Calu3 (cell line): ENCODE measurements around the gene SERPINF2. TPM values are rescaled to one million over a fixed set of nuclear protein-coding genes. Genes with fewer than 3 reads are reported as not detected.
"Not testable (repeated sequence)": the region's sequence is repeated elsewhere in the genome, so short reads cannot be mapped to it uniquely, and the experiment has no call there.

Source experiments
- BruUV-seq: library from RNA; stranded (reverse); fragments of 400-500 nt; replicated peaks from 2 replicates; lab custom pipeline; 2021; lab: Mats Ljungman, UMichigan
- CTCF ChIA-PET: fragments of 300-600 bp; sonication (Branson Sonifier 250); formaldehyde crosslinking; loops from one replicate; lab custom pipeline; 2022; ENCODE audit warnings: antibody characterized with exemption; lab: Charles Lee
- DNase-seq: peaks from one replicate; pipeline ENCODE4 v3.0.0; 2022
- H3K27ac Mint-ChIP-seq: one replicate; pipeline ENCODE4 v1.8.0; 2022; ENCODE audit warnings: mixed read lengths; ENCODE audit not compliant: unreplicated experiment
- H3K27me3 Mint-ChIP-seq: one replicate; pipeline ENCODE4 v1.8.0; 2022; ENCODE audit warnings: mixed read lengths; ENCODE audit not compliant: unreplicated experiment
- H3K36me3 Mint-ChIP-seq: one replicate; pipeline ENCODE4 v1.8.0; 2022; ENCODE audit warnings: mild to moderate bottlenecking, moderate library complexity, mixed read lengths; ENCODE audit not compliant: insufficient read depth, unreplicated experiment
- H3K4me1 Mint-ChIP-seq: one replicate; pipeline ENCODE4 v1.8.0; 2022; ENCODE audit warnings: mild to moderate bottlenecking, low read depth, mixed read lengths; ENCODE audit not compliant: unreplicated experiment
- H3K4me3 Mint-ChIP-seq: one replicate; pipeline ENCODE4 v1.8.0; 2022; ENCODE audit warnings: mild to moderate bottlenecking, low read depth, moderate library complexity, mixed read lengths; ENCODE audit not compliant: unreplicated experiment
- H3K9me3 Mint-ChIP-seq: one replicate; pipeline ENCODE4 v1.8.0; 2022; ENCODE audit warnings: low read depth, mixed read lengths; ENCODE audit not compliant: unreplicated experiment
- CTCF ChIP-seq: fragments of 200-600 bp; IDR thresholded peaks from one replicate; pipeline ENCODE4 v1.8.0; 2022; ENCODE audit warnings: antibody characterized with exemption; ENCODE audit not compliant: unreplicated experiment
- intact Hi-C: fragments of 100-400 bp; cut with micrococcal nuclease; formaldehyde crosslinking; loops from one replicate; pipeline ENCODE4 v1.10.0; 2022; ENCODE audit not compliant: unreplicated experiment
- total RNA-seq: library from RNA; stranded (reverse); gene quantifications from 2 replicates; pipeline ENCODE4 v1.2.3, GENCODE V29; 2022

SERPINF2 gene
- total RNA-seq, 1 experiment from 2014 or later = 0.76 TPM

GRCh38 chr17:1703063-1703462, 39.6 kb upstream of the SERPINF2 start:
- intact Hi-C loops = no loop called here
- no TSS peak for BruUV-seq
- no peaks in the 10 kb centered on the region for H3K4me1 Mint-ChIP-seq
- no peak for TF ChIP-seq CTCF
- no peak for DNase-seq
- no peak overlapping the region for H3K27ac Mint-ChIP-seq
- peaks cover 6% of the 10 kb centered on the region for H3K36me3 Mint-ChIP-seq
- H3K4me3 Mint-ChIP-seq = no peak overlapping the region
- peaks cover 18% of the 10 kb centered on the region for H3K27me3 Mint-ChIP-seq
- H3K9me3 Mint-ChIP-seq = no peaks in the 10 kb centered on the region
- CTCF ChIA-PET = no interaction called here

- CTCF ChIA-PET = interaction anchor here (0.8 kb wide), 1 partner anchor 9 kb away, joined by 3 read pairs; no protein-coding TSS in a partner anchor
- Mint-ChIP-seq H3K36me3 (peaks cover 12% of the 10 kb centered on the region), H3K9me3 (no peaks in the 10 kb centered on the region), H3K27ac (no peak overlapping the region), H3K4me1 (no peaks in the 10 kb centered on the region), H3K27me3 (peaks cover 18% of the 10 kb centered on the region), H3K4me3 (no peak overlapping the region)
- no peak for DNase-seq
- BruUV-seq = no TSS peak
- intact Hi-C loops = no loop called here
- no peak for TF ChIP-seq CTCF
These were observed 37.7 kb upstream of the SERPINF2 start for GRCh38 chr17:1705004-1705403.

GRCh38 chr17:1707107-1707506, 35.6 kb upstream of the SERPINF2 start:
- DNase-seq = no peak
- Mint-ChIP-seq H3K27ac (no peak overlapping the region), H3K27me3 (peaks cover 18% of the 10 kb centered on the region), H3K36me3 (peaks cover 33% of the 10 kb centered on the region), H3K4me3 (no peak overlapping the region), H3K9me3 (no peaks in the 10 kb centered on the region), H3K4me1 (peaks cover 9% of the 10 kb centered on the region)
- intact Hi-C loops = no loop called here
- no TSS peak for BruUV-seq
- CTCF ChIA-PET = no interaction called here
- no peak for TF ChIP-seq CTCF

- Mint-ChIP-seq H3K36me3 (peaks cover 51% of the 10 kb centered on the region), H3K4me3 (peak overlapping the region; percentile 74), H3K27me3 (peaks cover 18% of the 10 kb centered on the region)
- H3K27ac Mint-ChIP-seq, H3K9me3 Mint-ChIP-seq, H3K4me1 Mint-ChIP-seq, BruUV-seq, DNase-seq, intact Hi-C loops: not testable (repeated sequence)
- CTCF ChIA-PET = interaction anchor here (0.7 kb wide), 1 partner anchor 8 kb away, joined by 7 read pairs; no protein-coding TSS in a partner anchor
These were observed 33.8 kb upstream of the SERPINF2 start for GRCh38 chr17:1708791-1709346.

GRCh38 chr17:1709403-1709951, 33.2 kb upstream of the SERPINF2 start:
- BruUV-seq = no TSS peak
- H3K4me1 Mint-ChIP-seq = peaks cover 9% of the 10 kb centered on the region
- H3K27ac Mint-ChIP-seq = no peak overlapping the region
- peaks cover 17% of the 10 kb centered on the region for H3K27me3 Mint-ChIP-seq
- no peak for TF ChIP-seq CTCF
- CTCF ChIA-PET = interaction anchor here (0.7 kb wide), 1 partner anchor 8 kb away, joined by 7 read pairs; no protein-coding TSS in a partner anchor
- H3K36me3 Mint-ChIP-seq = peaks cover 57% of the 10 kb centered on the region
- intact Hi-C loops = no loop called here
- peak overlapping the region; percentile 74 for H3K4me3 Mint-ChIP-seq
- no peaks in the 10 kb centered on the region for H3K9me3 Mint-ChIP-seq
- no peak for DNase-seq
